HEK293T (cell line): Measurements from ENCODE around the gene ETV6.

Experiments used
- ELF4 ChIP-seq: fragments of 450-650 bp; IDR thresholded peaks from 2 replicates; pipeline ENCODE4 v1.6.1; 2017; ENCODE audit warnings: antibody characterized with exemption
- FOXA1 ChIP-seq: fragments of 450-650 bp; IDR thresholded peaks from 2 replicates; pipeline ENCODE4 v1.6.1; 2016; ENCODE audit warnings: mild to moderate bottlenecking
- FOXM1 ChIP-seq: fragments of 450-650 bp; IDR thresholded peaks from 2 replicates; pipeline ENCODE4 v1.6.1; 2017; ENCODE audit warnings: mild to moderate bottlenecking, borderline replicate concordance
- TF ChIP-seq, protein P1 (sequence below): fragments of 450-650 bp; IDR thresholded peaks from 2 replicates; pipeline ENCODE4 v1.6.1; 2016

DNA sequence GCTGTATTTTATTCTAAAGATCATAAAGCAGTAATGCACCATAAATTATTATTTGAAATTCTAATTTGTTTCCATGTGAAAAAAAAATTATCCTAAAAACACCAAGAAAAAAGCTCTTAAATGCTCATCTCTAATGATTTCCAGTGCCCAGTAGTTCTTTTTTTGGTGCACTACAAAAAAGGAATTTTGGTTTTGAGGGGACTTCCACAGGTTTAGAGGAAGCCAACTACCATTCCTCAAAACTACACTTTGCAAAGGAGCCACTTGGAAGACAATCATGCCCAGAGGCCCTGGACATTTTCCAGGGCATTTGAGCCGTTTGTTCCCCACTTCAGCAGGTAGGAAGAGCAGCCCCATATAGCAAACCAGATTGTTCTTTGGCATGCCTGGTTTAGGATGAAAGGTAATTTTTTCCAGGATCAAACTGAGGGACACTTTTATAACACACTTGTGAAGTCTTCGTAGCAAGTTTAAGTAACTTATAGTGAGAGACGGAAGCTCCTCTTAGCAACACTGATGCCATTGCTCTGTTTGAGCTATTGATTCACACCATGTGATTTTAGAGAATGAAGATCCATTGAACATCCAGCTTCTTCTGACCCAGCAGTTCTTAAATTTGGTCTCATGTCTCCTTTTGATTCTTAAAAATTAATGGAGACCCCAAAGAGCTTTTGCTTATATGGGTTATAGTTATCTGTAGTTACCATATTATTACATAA lies 187.9 kb downstream of the ETV6 start:
- TF ChIP-seq, protein P1, sequence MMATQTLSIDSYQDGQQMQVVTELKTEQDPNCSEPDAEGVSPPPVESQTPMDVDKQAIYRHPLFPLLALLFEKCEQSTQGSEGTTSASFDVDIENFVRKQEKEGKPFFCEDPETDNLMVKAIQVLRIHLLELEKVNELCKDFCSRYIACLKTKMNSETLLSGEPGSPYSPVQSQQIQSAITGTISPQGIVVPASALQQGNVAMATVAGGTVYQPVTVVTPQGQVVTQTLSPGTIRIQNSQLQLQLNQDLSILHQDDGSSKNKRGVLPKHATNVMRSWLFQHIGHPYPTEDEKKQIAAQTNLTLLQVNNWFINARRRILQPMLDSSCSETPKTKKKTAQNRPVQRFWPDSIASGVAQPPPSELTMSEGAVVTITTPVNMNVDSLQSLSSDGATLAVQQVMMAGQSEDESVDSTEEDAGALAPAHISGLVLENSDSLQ = no peak
- TF ChIP-seq FOXM1 = no peak
- no peak for TF ChIP-seq FOXA1
- no peak for TF ChIP-seq ELF4
